GM19240 (cell line): ENCODE data around the gene TMEM242.

Experiments
- DNase-seq: peaks from one replicate; pipeline ENCODE4 v3.0.0; 2011; ENCODE audit warnings: low spot score; ENCODE audit not compliant: insufficient read length

The TMEM242 gene

GRCh38 chr6:157253017-157253416 is 70.3 kb downstream of the TMEM242 start:
- DNase-seq: no peak

DNA sequence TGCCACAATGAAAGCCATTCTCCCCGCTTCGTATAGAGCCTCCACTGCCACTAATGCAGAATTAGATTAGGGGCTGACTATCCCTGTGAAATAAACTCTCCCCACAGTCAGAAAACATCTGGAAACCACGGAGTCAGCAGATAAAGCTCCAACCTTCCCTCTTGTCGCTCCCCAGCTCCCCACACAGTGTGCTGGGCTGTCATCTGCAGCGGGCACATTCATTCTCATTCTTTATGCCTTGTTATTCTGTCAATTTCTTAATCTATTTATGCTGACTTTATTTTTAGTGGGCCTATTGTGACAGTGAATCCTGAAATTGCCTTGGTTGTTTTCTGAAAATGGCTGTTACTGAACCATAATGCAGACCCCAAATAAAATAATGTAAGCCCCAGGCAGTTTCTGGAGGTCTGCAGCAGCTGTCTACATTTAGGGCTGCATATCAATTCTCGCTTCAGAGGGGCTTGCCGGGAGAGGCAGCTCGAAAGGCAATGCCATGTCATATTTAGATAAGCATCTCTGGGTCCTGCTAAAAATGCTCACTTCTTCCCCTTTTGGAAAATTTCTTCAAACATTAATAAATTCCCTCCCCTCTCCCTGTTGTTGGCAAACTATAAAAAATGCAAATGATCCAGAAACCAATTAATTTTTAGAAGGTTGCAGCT is 71.6 kb downstream of the TMEM242 start:
- no peak for DNase-seq

- DNase-seq: no peak
Observed at GRCh38 chr6:157249826-157250225, 73.5 kb downstream of the TMEM242 start.

DNA sequence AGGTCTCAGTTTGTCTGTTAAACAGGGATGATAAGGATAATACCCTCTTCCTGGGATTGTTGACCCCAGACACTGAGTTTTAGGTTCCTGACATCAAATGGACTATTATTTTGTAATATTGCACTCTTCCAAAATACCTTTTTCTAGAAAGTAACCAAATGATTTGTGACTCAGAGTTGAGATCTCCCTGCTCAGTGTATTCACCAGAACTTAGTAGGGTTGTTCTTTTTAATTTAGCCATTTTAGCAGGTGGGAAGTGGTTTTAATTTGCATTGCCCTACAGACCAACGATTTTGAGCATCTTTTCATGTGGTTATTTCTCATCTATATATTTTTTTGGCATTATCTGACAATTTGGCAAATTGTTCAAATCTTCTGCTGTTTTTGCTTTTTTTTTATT is 75.1 kb downstream of the TMEM242 start:
- no peak for DNase-seq

DNA sequence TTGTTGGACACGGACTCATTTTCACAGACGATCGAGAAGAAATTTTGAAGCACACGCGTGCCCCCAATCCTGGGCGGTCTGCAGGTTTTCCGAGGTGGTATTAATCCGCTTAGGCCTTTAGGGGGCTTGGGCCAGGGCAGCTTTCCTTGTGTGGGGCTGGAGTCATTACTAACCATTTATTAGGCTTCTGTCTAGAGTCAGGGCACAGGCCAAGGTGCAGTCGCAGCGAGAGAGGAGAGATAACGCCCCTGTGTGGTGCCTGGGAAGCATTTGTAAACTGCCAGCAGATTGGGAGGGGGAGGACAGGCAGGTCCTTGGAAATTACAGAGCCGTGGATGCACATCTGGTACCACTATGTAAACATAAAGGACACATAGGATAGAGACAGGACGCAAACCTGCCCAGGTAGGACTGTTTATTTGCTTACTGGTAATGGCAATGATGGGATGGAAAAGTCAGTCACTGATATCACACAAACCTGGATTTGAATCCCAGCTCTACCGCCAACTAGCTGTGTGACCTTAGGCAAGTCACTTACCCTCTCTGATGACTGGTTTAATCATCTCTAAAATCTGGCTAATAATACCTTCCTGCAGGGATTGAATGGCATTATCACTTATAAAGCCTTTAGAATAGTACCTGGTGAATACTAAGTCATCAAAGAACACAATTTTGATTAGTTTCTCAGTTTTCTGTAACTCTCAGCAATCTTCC is 76.4 kb downstream of the TMEM242 start:
- DNase-seq: no peak

GRCh38 chr6:157246048-157246630 is 77.2 kb downstream of the TMEM242 start:
- no peak for DNase-seq

DNA sequence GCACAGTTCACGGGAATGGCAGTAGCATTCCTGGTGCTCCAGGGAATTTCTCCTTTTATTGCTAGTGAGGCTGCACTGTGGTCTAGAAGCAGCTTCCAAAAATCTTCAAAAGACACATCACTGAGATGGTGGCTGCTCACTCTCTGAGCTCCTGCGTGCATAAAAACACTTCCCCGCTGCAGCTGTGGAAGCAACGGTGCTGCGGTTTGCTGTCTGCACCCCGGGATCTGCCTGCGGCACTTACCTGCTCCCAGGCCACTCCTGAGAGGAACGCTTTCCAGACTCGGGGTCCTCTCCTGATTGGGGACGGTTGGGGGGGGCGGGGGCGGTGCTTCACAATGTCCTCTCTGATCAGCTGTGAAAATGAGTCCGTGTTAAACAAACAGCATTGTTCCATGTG is 77.9 kb downstream of the TMEM242 start:
- no peak for DNase-seq

- DNase-seq: no peak
Observed at GRCh38 chr6:157244780-157245179, 78.5 kb downstream of the TMEM242 start.

- DNase-seq: no peak
Observed at GRCh38 chr6:157244175-157244574, 79.1 kb downstream of the TMEM242 start.

DNA sequence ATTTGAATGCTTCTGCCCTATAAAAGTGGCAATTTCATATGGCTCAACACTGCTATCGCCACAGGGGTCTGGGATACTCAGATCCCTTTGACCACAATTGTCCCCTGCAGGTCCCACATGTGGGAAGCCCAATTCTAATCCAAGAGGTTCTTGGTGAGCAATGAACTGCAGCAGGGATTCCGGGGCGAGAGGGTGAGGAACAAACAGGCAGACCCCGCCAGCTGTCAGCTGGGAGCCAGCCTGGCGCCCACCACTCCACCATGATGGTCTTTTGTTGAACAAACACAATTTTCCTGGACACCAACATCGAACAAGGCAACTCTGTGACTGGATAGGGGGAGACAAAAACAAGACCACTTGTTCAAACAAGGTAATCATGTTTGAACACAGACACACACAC is 80.5 kb downstream of the TMEM242 start:
- no peak for DNase-seq

- no peak for DNase-seq
Observed at GRCh38 chr6:157240960-157241311, 82.4 kb downstream of the TMEM242 start.

- DNase-seq: no peak
Observed at GRCh38 chr6:157240059-157240959, 83.0 kb downstream of the TMEM242 start.

GRCh38 chr6:157239671-157240058 is 83.7 kb downstream of the TMEM242 start:
- DNase-seq: no peak
